CD4-positive, alpha-beta T cell treated with Interleukin-12 subunit alpha and Interleukin-12 subunit beta, for 1 hour (primary cell): ENCODE results near the gene MAP3K4.

ENCODE experiments used
- DNase-seq: peaks from one replicate; pipeline ENCODE4 v3.0.0-alpha.2; 2020

The MAP3K4 gene

GRCh38 chr6:161130967-161131766 lies 139.6 kb downstream of the MAP3K4 start:
- DNase-seq = no peak

- DNase-seq = no peak
Observed at GRCh38 chr6:161132384-161132783, 140.8 kb downstream of the MAP3K4 start.

GRCh38 chr6:161133963-161134362 lies 142.4 kb downstream of the MAP3K4 start:
- DNase-seq = no peak

- no peak for DNase-seq
Observed at GRCh38 chr6:161134550-161135298, 143.2 kb downstream of the MAP3K4 start.

GRCh38 chr6:161135695-161136591 lies 144.4 kb downstream of the MAP3K4 start:
- DNase-seq = no peak

GRCh38 chr6:161136655-161137054 lies 145.1 kb downstream of the MAP3K4 start:
- DNase-seq = no peak

- DNase-seq = no peak
Observed at GRCh38 chr6:161137320-161137719, 145.8 kb downstream of the MAP3K4 start.

GRCh38 chr6:161137839-161138542 lies 146.4 kb downstream of the MAP3K4 start:
- DNase-seq = no peak

GRCh38 chr6:161138543-161139303 lies 147.2 kb downstream of the MAP3K4 start:
- DNase-seq = no peak

GRCh38 chr6:161139304-161139765 lies 147.8 kb downstream of the MAP3K4 start:
- DNase-seq = no peak

GRCh38 chr6:161139766-161140553 lies 148.4 kb downstream of the MAP3K4 start:
- DNase-seq = no peak

GRCh38 chr6:161140554-161140875 lies 148.9 kb downstream of the MAP3K4 start:
- no peak for DNase-seq

- DNase-seq = no peak
Observed at GRCh38 chr6:161141173-161141572, 149.6 kb downstream of the MAP3K4 start.

GRCh38 chr6:161142957-161143296 lies 151.4 kb downstream of the MAP3K4 start:
- no peak for DNase-seq

- DNase-seq = no peak
Observed at GRCh38 chr6:161143663-161144430, 152.3 kb downstream of the MAP3K4 start.

GRCh38 chr6:161150136-161150535 lies 158.6 kb downstream of the MAP3K4 start:
- DNase-seq = no peak

GRCh38 chr6:161150566-161150965 lies 159.0 kb downstream of the MAP3K4 start:
- no peak for DNase-seq

- no peak for DNase-seq
Observed at GRCh38 chr6:161151059-161151645, 159.6 kb downstream of the MAP3K4 start.

- DNase-seq = no peak
Observed at GRCh38 chr6:161151660-161152526, 160.3 kb downstream of the MAP3K4 start.
